Liver (tissue), 3 donors: ENCODE results near the gene DIP2C.

Experiments used
- ATF3 ChIP-seq: IDR thresholded peaks from 2 replicates; pipeline ENCODE4 v1.6.1; 2016; ENCODE audit warnings: antibody characterized with exemption
- CTCF ChIP-seq: fragments of 150-350 bp; IDR thresholded peaks from 2 replicates; pipeline ENCODE4 v1.5.1; 2017; ENCODE audit warnings: improper control_type of control experiment, low read depth, low read length; ENCODE audit not compliant: missing input control
- HNF4G ChIP-seq: IDR thresholded peaks from 2 replicates; pipeline ENCODE4 v1.6.1; 2016; ENCODE audit warnings: antibody characterized with exemption
- JUND ChIP-seq, 2 donors: IDR thresholded peaks; 2 replicates each; pipeline ENCODE4 v1.6.1; 2016; ENCODE audit warnings: antibody characterized with exemption in 2 of 2
- MAX ChIP-seq: IDR thresholded peaks from 2 replicates; pipeline ENCODE4 v1.6.1; 2016; ENCODE audit warnings: antibody characterized with exemption
- NR2F2 ChIP-seq: IDR thresholded peaks from 2 replicates; pipeline ENCODE4 v1.6.1; 2016; ENCODE audit warnings: antibody characterized with exemption
- REST ChIP-seq: IDR thresholded peaks from 2 replicates; pipeline ENCODE4 v1.6.1; 2016; ENCODE audit warnings: antibody characterized with exemption, mild to moderate bottlenecking
- SP1 ChIP-seq: IDR thresholded peaks from 2 replicates; pipeline ENCODE4 v1.6.1; 2018; ENCODE audit warnings: antibody characterized with exemption, mild to moderate bottlenecking
- TAF1 ChIP-seq: conservative IDR thresholded peaks from 2 replicates; pipeline ENCODE4 v1.6.1; 2016; ENCODE audit warnings: antibody characterized with exemption, mild to moderate bottlenecking
- donor health status: healthy.
- donor health status: healthy.

DNA sequence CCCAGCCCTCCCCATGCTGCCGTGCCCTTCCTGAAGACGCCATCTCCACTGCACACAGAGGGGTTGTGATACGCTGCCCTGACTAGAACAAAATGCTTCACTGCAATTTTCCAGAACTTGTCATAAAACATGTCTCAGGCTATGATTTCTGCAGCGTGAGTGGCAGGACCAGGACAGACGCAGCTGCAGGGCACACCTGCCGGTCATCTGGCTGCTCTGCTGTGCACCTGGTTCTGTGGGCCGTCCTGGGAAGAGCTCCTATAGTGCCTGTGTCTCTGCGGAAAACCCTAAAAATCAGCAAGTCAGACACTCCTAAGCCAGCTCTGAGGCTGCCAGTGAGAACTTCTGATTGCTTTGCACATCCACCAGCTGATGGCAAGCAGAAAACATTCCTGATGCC, 39.7 kb upstream of the DIP2C start:
- TF ChIP-seq CTCF (no peak), MAX (no peak), NR2F2 (no peak), ATF3 (no peak), TAF1 (no peak), JUND (IDR thresholded peaks at IDR 0.05) (no peak), HNF4G (no peak), SP1 (no peak), REST (no peak)
